Esophagus muscularis mucosa (tissue), 4 donors: Measurements from ENCODE around the gene ADAMTS3. TPM values are rescaled to one million over a fixed set of nuclear protein-coding genes. Genes with fewer than 3 reads are reported as not detected.

Experiments
- DNase-seq: peaks from one replicate; pipeline ENCODE4 v3.0.0-alpha.2; 2017; ENCODE audit errors: extremely low spot score
- H3K27ac ChIP-seq, 4 donors: fragments of 200-600 bp; sonication (generic); replicated peaks in 1 of 4; 1 replicate in 3 of 4; 2 replicates in 1 of 4; pipeline ENCODE4 v1.5.1; 2016 to 2019; ENCODE audit warnings: mild to moderate bottlenecking in 1 of 4
- H3K27me3 ChIP-seq, 4 donors: fragments of 200-600 bp; sonication (generic); one replicate each; pipeline versions ENCODE4 v1.5.1 to v1.6.0; 2016 to 2019
- H3K36me3 ChIP-seq, 4 donors: fragments of 200-600 bp; sonication (generic); one replicate each; pipeline ENCODE4 v1.5.1; 2016 to 2019
- H3K4me1 ChIP-seq, 4 donors: fragments of 200-600 bp; sonication (generic); one replicate each; pipeline ENCODE4 v1.5.1; 2016 to 2019
- H3K4me3 ChIP-seq, 4 donors: fragments of 200-600 bp; sonication (generic); 1 replicate in 2 of 4; 2 replicates in 2 of 4; pipeline ENCODE4 v1.5.1; 2016 to 2019; ENCODE audit warnings: mild to moderate bottlenecking in 4 of 4, moderate library complexity in 1 of 4
- H3K9me3 ChIP-seq, 4 donors: fragments of 200-600 bp; sonication (generic); 1 replicate in 3 of 4; 2 replicates in 1 of 4; pipeline ENCODE4 v1.5.1; 2016 to 2019
- EP300 ChIP-seq: sonication (generic); formaldehyde crosslinking; IDR thresholded peaks from one replicate; pipeline ENCODE4 v1.6.1; 2017; ENCODE audit warnings: antibody characterized with exemption
- POLR2A ChIP-seq: fragments of 450-650 bp; IDR thresholded peaks from one replicate; pipeline ENCODE4 v1.6.1; 2017; ENCODE audit warnings: antibody characterized with exemption, moderate library complexity, mild to moderate bottlenecking, low read depth
- POLR2AphosphoS5 ChIP-seq, 2 donors: sonication (generic); formaldehyde crosslinking; IDR thresholded peaks; one replicate each; pipeline ENCODE4 v1.6.1; 2017; ENCODE audit warnings: antibody characterized with exemption in 2 of 2
- WGBS: methylation state at CpG from one replicate; pipeline ENCODE4 v1.1.5; 2018; 5-methylcytosine and 5-hydroxymethylcytosine counted together
- intact Hi-C: fragments of 100-400 bp; cut with DNase I; formaldehyde crosslinking; loops from one replicate; pipeline ENCODE4 v1.15.1; 2023
- total RNA-seq, 4 donors: library from RNA; depleted of rRNA; stranded (reverse); fragments of >200 nt; gene quantifications; one replicate each; pipeline versions ENCODE4 v1.1.0 to v1.2.1, GENCODE V29; 2016
- TF ChIP-seq, protein P1 (sequence below), 3 experiments: fragments of 200-600 bp in 2 of 3; fragments of 450-650 bp in 1 of 3; sonication (generic) in 2 of 3; IDR thresholded peaks; one replicate each; pipeline ENCODE4 v1.5.1; 2017 to 2019; ENCODE audit warnings: antibody characterized with exemption in 3 of 3, mild to moderate bottlenecking in 2 of 3, moderate library complexity in 1 of 3

Gene ADAMTS3
- total RNA-seq, 4 donors from 2014 or later, result 1.1 to 2.5 (median 1.3) TPM

DNA sequence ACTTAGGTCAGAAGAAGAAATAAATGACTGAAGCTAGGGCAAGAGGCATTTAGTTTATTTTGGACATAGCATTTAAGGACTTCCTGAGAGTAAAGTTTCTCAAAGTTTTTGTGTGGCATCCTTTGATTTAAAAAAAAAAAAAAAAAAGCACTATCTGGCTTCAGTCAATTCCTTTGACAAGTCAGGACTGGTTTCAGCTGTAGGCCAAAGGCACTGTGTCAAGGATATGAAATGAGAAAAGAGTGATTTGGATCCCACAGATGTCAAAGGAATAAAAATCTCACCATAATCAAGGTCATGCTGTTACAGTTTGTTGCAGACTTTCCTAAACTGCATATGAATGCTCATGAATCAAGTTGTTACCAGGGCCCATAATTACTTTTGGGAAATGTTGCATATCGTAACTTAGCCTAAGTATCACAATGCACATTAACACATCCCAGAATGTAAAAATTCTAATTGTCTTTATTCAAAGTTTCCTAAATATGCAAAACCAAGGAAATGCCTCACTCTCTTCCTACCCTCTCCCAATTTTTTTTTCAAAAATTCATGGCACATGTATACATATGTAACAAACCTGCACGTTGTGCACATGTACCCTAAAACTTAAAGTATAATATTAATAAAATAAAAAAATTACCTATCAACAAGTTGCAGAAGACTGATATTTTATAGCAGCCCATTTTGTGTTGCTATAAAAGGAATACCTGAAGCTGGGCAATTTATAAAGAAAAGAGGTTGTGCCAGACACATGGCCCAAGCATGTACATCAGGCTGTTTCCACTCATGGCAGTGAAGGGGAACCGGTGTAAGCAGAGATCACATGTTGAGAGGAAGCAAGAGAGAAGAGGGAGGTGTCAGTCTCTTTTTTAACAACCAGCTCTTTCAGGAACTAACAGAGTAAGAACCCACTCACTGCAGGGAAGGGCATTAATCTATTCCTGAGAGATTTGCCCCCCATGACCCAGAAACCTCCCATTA lies 33.7 kb upstream of the ADAMTS3 start:
- 77% methylated on average over 3 of the region's 3 CpGs for WGBS
- intact Hi-C loops, result no loop called here
- Histone ChIP-seq H3K27me3 (no peaks in the 10 kb centered on the region), H3K4me3 (no peak overlapping the region), H3K27ac (no peak overlapping the region), H3K9me3 (no peaks in the 10 kb centered on the region), H3K36me3 (no peaks in the 10 kb centered on the region), H3K4me1 (no peaks in the 10 kb centered on the region)
- DNase-seq, result no peak
- TF ChIP-seq POLR2AphosphoS5 (IDR thresholded peaks at IDR 0.05), result no peak
- no peak for TF ChIP-seq POLR2A
- TF ChIP-seq EP300, result no peak
- TF ChIP-seq, protein P1, sequence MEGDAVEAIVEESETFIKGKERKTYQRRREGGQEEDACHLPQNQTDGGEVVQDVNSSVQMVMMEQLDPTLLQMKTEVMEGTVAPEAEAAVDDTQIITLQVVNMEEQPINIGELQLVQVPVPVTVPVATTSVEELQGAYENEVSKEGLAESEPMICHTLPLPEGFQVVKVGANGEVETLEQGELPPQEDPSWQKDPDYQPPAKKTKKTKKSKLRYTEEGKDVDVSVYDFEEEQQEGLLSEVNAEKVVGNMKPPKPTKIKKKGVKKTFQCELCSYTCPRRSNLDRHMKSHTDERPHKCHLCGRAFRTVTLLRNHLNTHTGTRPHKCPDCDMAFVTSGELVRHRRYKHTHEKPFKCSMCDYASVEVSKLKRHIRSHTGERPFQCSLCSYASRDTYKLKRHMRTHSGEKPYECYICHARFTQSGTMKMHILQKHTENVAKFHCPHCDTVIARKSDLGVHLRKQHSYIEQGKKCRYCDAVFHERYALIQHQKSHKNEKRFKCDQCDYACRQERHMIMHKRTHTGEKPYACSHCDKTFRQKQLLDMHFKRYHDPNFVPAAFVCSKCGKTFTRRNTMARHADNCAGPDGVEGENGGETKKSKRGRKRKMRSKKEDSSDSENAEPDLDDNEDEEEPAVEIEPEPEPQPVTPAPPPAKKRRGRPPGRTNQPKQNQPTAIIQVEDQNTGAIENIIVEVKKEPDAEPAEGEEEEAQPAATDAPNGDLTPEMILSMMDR (IDR thresholded peaks at IDR 0.05), result no peak

DNA sequence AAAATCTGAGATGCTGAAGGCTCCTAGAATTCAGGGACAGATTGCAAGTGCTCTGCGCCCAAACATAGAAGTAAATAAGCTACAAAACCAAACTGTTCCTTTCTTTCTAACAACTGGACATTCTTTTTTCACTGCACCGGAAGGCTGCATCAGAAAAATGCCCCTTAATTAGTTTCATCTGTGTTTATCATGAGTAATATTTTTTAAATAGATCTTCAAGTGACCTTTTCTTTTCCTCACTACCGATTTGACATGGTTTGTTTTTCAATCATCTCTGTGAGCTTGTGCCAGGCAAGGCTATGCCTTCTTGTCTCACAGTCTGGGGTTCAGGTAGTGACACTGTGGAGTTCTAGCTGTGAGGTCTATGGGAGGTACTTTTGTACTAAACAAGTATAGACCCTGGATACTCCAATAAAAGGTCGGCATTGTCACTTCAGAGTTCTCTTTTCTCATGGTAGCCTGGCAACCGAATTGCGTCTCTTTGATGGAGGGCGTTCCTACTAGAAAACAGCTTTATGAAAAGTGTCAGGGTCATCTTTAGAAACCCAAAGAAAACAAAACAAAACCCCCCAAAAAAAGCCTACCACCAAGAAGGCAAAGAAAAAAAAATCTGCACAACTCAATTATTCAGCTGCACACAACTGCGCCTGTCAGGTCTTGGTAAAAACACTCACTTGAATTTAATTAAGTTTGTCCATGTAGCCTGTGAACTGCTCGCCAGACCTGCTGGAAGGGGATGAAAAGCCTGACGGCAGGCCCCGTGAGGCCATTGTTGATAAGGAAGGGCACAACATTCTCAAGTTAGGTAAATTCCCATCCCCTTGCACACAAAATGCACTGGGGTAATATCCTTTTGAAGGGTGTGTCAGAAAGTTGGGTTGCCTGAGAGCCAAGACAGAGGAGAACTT lies 22.8 kb upstream of the ADAMTS3 start:
- H3K27ac ChIP-seq, result no peak overlapping the region
- WGBS, result 58% methylated on average over 11 of the region's 11 CpGs
- no peak for DNase-seq
- H3K27me3 ChIP-seq, result no peaks in the 10 kb centered on the region
- TF ChIP-seq POLR2A, result no peak
- TF ChIP-seq EP300, result no peak
- no peak for TF ChIP-seq POLR2AphosphoS5 (IDR thresholded peaks at IDR 0.05)
- no peaks in the 10 kb centered on the region for H3K36me3 ChIP-seq
- intact Hi-C loops, result no loop called here
- no peaks in the 10 kb centered on the region for H3K9me3 ChIP-seq
- H3K4me3 ChIP-seq, result no peak overlapping the region
- H3K4me1 ChIP-seq, result no peaks in the 10 kb centered on the region

GRCh38 chr4:72587334-72587733 lies 18.3 kb upstream of the ADAMTS3 start:
- no peak for TF ChIP-seq POLR2A
- TF ChIP-seq POLR2AphosphoS5 (IDR thresholded peaks at IDR 0.05), result no peak
- TF ChIP-seq EP300, result no peak
- TF ChIP-seq, protein P1 (IDR thresholded peaks at IDR 0.05), result no peak
- no peak overlapping the region for H3K4me3 ChIP-seq
- no peaks in the 10 kb centered on the region for H3K36me3 ChIP-seq
- no peaks in the 10 kb centered on the region for H3K27me3 ChIP-seq
- no peak overlapping the region for H3K27ac ChIP-seq
- H3K4me1 ChIP-seq, result no peaks in the 10 kb centered on the region
- WGBS, result 75% methylated on average over 2 of the region's 2 CpGs
- DNase-seq, result no peak
- no peaks in the 10 kb centered on the region for H3K9me3 ChIP-seq
- intact Hi-C loops, result no loop called here

DNA sequence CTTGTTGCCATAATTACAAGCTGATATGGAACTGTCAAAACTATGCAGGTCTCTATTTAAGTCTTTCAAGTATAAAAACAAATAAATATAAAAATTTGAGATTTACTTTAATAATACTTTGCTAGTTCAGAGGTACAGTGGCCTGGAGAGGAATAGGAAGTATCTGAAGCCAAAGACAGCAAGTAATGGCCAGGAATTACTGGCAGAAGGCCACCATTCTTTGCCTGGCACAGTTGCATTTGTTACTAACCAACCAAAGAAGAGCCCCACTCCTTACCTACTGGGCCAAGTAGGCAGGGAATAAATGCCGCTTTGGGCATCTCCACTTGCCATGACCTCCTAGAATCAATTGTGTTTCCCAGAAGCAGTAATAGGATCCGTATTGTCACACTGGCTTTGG lies 13.8 kb upstream of the ADAMTS3 start:
- DNase-seq, result no peak
- H3K9me3 ChIP-seq, result no peaks in the 10 kb centered on the region
- H3K36me3 ChIP-seq, result no peaks in the 10 kb centered on the region
- no peak overlapping the region for H3K27ac ChIP-seq
- intact Hi-C loops, result no loop called here
- TF ChIP-seq, protein P1 (IDR thresholded peaks at IDR 0.05), result no peak
- TF ChIP-seq POLR2A (no peak), EP300 (no peak), POLR2AphosphoS5 (IDR thresholded peaks at IDR 0.05) (no peak)
- H3K4me1 ChIP-seq, result no peaks in the 10 kb centered on the region
- H3K4me3 ChIP-seq, result no peak overlapping the region
- WGBS, result 0% methylated on average over 2 of the region's 2 CpGs
- no peaks in the 10 kb centered on the region for H3K27me3 ChIP-seq

DNA sequence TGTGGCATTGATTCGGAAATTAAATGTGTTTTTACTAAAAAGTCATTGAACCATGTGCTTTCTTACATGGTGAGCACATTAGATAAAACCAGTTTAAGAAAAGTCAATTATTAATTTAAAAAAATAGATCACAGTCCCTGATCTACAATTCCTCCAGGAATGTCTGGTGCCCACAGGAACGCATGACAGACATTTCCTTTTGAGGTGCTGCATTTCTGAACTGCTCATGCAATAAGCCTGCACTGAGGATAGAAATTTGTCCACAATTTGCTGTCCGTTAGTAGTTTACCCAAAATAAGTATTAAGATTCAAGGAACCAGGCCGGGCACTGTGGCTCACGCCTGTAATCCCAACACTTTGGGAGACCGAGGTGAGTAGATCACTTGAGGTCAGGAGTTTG lies 8.2 kb upstream of the ADAMTS3 start:
- Histone ChIP-seq H3K27me3 (no peaks in the 10 kb centered on the region), H3K36me3 (no peaks in the 10 kb centered on the region), H3K4me3 (no peak overlapping the region), H3K4me1 (no peaks in the 10 kb centered on the region), H3K27ac (no peak overlapping the region), H3K9me3 (no peaks in the 10 kb centered on the region)
- intact Hi-C loops, result no loop called here
- no peak for DNase-seq
- TF ChIP-seq POLR2A (no peak), EP300 (no peak), POLR2AphosphoS5 (IDR thresholded peaks at IDR 0.05) (no peak)
- WGBS, result 98% methylated on average over 6 of the region's 6 CpGs
